Urinary bladder (tissue), 4 donors: ENCODE results near the gene NPR2. TPM values are rescaled to one million over a fixed set of nuclear protein-coding genes. Genes with fewer than 3 reads are reported as not detected.

ENCODE experiments used
- DNase-seq: peaks from one replicate; pipeline ENCODE4 v3.0.0-alpha.2; 2015; ENCODE audit errors: extremely low spot score
- H3K27ac ChIP-seq: one replicate; pipeline ENCODE4 v1.5.1; 2013; ENCODE audit warnings: low read depth, mild to moderate bottlenecking, moderate library complexity
- H3K36me3 ChIP-seq: one replicate; pipeline ENCODE4 v1.6.1; 2013; ENCODE audit warnings: mild to moderate bottlenecking, moderate library complexity; ENCODE audit not compliant: insufficient read depth
- H3K4me1 ChIP-seq: one replicate; pipeline ENCODE4 v1.6.1; 2013; ENCODE audit warnings: mild to moderate bottlenecking, moderate library complexity; ENCODE audit not compliant: insufficient read depth
- H3K4me3 ChIP-seq: one replicate; pipeline ENCODE4 v1.5.1; 2013; ENCODE audit warnings: low read depth, low read length
- WGBS: extraction: QIAGEN DNeasy Blood & Tissue Kit; methylation state at CpG from one replicate; pipeline ENCODE4 v1.1.7; 2013; 5-methylcytosine and 5-hydroxymethylcytosine counted together
- polyA plus RNA-seq: library from polyadenylated mRNA; stranded (reverse); fragments of 200-250 nt; gene quantifications from one replicate; pipeline ENCODE4 v1.2.3, GENCODE V29; 2013
- total RNA-seq: library from RNA; depleted of rRNA; stranded (reverse); fragments of >200 nt; gene quantifications from one replicate; pipeline ENCODE4 v1.2.3, GENCODE V29; 2014
- donor health status: healthy with polysubstance abuse.
- donor health status: healthy.

Gene NPR2
- total and polyA plus RNA-seq, 2 donors = 23.1 to 30.6 TPM

GRCh38 chr9:35839926-35840325 is 48.5 kb downstream of the NPR2 start:
- Histone ChIP-seq H3K27ac (no peak overlapping the region), H3K36me3 (no peaks in the 10 kb centered on the region), H3K4me1 (peaks cover 2% of the 10 kb centered on the region), H3K4me3 (no peak overlapping the region)
- no peak for DNase-seq
- 93% methylated on average over 5 of the region's 5 CpGs for WGBS

GRCh38 chr9:35840881-35841644 is 49.7 kb downstream of the NPR2 start:
- no peak for DNase-seq
- Histone ChIP-seq H3K27ac (no peak overlapping the region), H3K36me3 (no peaks in the 10 kb centered on the region), H3K4me3 (no peak overlapping the region), H3K4me1 (peaks cover 2% of the 10 kb centered on the region)
- 91% methylated on average over 15 of the region's 15 CpGs for WGBS

- no peak overlapping the region for H3K27ac ChIP-seq
- no peak overlapping the region for H3K4me3 ChIP-seq
- no peak for DNase-seq
- peaks cover 2% of the 10 kb centered on the region for H3K4me1 ChIP-seq
- no peaks in the 10 kb centered on the region for H3K36me3 ChIP-seq
- 96% methylated on average over 5 of the region's 5 CpGs for WGBS
Observed at GRCh38 chr9:35841645-35841900, 50.2 kb downstream of the NPR2 start.

- DNase-seq = no peak
Observed at GRCh38 chr9:35842020-35842745, 50.8 kb downstream of the NPR2 start.

GRCh38 chr9:35842795-35843194 is 51.4 kb downstream of the NPR2 start:
- WGBS = 90% methylated on average over 3 of the region's 3 CpGs
- H3K27ac ChIP-seq = no peak overlapping the region
- no peak for DNase-seq
- peaks cover 2% of the 10 kb centered on the region for H3K4me1 ChIP-seq
- no peaks in the 10 kb centered on the region for H3K36me3 ChIP-seq
- H3K4me3 ChIP-seq = no peak overlapping the region

More at GRCh38 chr9:35842020-35842745, 50.8 kb downstream of the NPR2 start:
- H3K4me3 ChIP-seq = no peak overlapping the region
- H3K4me1 ChIP-seq = peaks cover 2% of the 10 kb centered on the region
- no peaks in the 10 kb centered on the region for H3K36me3 ChIP-seq
- 93% methylated on average over 17 of the region's 17 CpGs for WGBS
- H3K27ac ChIP-seq = no peak overlapping the region

- 13% methylated on average over 7 of the region's 7 CpGs for WGBS
- peaks cover 2% of the 10 kb centered on the region for H3K4me1 ChIP-seq
- no peak overlapping the region for H3K4me3 ChIP-seq
- peak overlapping the region; percentile 62 for H3K27ac ChIP-seq
- peak; percentile 80 for DNase-seq
- H3K36me3 ChIP-seq = no peaks in the 10 kb centered on the region
Observed at GRCh38 chr9:35844628-35845270, 53.4 kb downstream of the NPR2 start.

GRCh38 chr9:35845824-35846771 is 54.7 kb downstream of the NPR2 start:
- WGBS = 57% methylated on average over 53 of the region's 53 CpGs
- H3K36me3 ChIP-seq = no peaks in the 10 kb centered on the region
- H3K27ac ChIP-seq = no peak overlapping the region
- peaks cover 2% of the 10 kb centered on the region for H3K4me1 ChIP-seq
- no peak overlapping the region for H3K4me3 ChIP-seq
- no peak for DNase-seq

GRCh38 chr9:35847792-35848572 is 56.6 kb downstream of the NPR2 start:
- no peaks in the 10 kb centered on the region for H3K36me3 ChIP-seq
- peaks cover 2% of the 10 kb centered on the region for H3K4me1 ChIP-seq
- H3K27ac ChIP-seq = no peak overlapping the region
- 63% methylated on average over 4 of the region's 4 CpGs for WGBS
- no peak overlapping the region for H3K4me3 ChIP-seq
- DNase-seq = no peak

GRCh38 chr9:35852267-35852815 is 61.0 kb downstream of the NPR2 start:
- H3K27ac ChIP-seq = no peak overlapping the region
- H3K4me1 ChIP-seq = no peaks in the 10 kb centered on the region
- no peak for DNase-seq
- no peaks in the 10 kb centered on the region for H3K36me3 ChIP-seq
- 88% methylated on average over 2 of the region's 2 CpGs for WGBS
- H3K4me3 ChIP-seq = no peak overlapping the region

GRCh38 chr9:35852876-35853865 is 61.8 kb downstream of the NPR2 start:
- 91% methylated on average over 25 of the region's 25 CpGs for WGBS
- DNase-seq = no peak
- Histone ChIP-seq H3K4me3 (no peak overlapping the region), H3K27ac (no peak overlapping the region), H3K4me1 (no peaks in the 10 kb centered on the region), H3K36me3 (no peaks in the 10 kb centered on the region)

GRCh38 chr9:35854091-35854762 is 62.8 kb downstream of the NPR2 start:
- H3K4me1 ChIP-seq = no peaks in the 10 kb centered on the region
- WGBS = 78% methylated on average over 7 of the region's 7 CpGs
- no peaks in the 10 kb centered on the region for H3K36me3 ChIP-seq
- no peak overlapping the region for H3K4me3 ChIP-seq
- DNase-seq = no peak
- no peak overlapping the region for H3K27ac ChIP-seq
